ENCODE data around the gene JTB.

- TF ChIP-seq CTCF (IDR thresholded peaks at IDR 0.05) (no peak), POLR2A (IDR thresholded peaks at IDR 0.05) (no peak)
These were observed 3.9 kb downstream of the JTB start for GRCh38 chr1:153973525-153973924.

Measured in lower leg skin (tissue), 3 donors.